Neural crest cell (in vitro differentiated cells): ENCODE measurements around the gene HOXB4. TPM values are rescaled to one million over a fixed set of nuclear protein-coding genes. Genes with fewer than 3 reads are reported as not detected.
A peak's percentile ranks its signal among the peaks of the same experiment; 100 is the strongest.

Source experiments
- DNase-seq: peaks from one replicate; pipeline ENCODE4 v3.0.0; 2021; ENCODE audit warnings: low read depth, mixed read lengths, low spot score
- H3K27ac Mint-ChIP-seq: one replicate; pipeline ENCODE4 v1.8.0; 2021; ENCODE audit warnings: mild to moderate bottlenecking, mixed read lengths; ENCODE audit not compliant: unreplicated experiment
- H3K27me3 Mint-ChIP-seq: 2 replicates; pipeline ENCODE4 v1.8.0; 2021; ENCODE audit warnings: low read depth, mild to moderate bottlenecking, mixed read lengths
- H3K36me3 Mint-ChIP-seq: 2 replicates; pipeline ENCODE4 v1.8.0; 2021; ENCODE audit warnings: low read depth, mild to moderate bottlenecking, mixed read lengths
- H3K4me1 Mint-ChIP-seq: 2 replicates; pipeline ENCODE4 v1.8.0; 2021; ENCODE audit warnings: mixed read lengths
- H3K4me3 Mint-ChIP-seq: one replicate; pipeline ENCODE4 v1.8.0; 2021; ENCODE audit warnings: mild to moderate bottlenecking, mixed read lengths
- H3K9me3 Mint-ChIP-seq: 2 replicates; pipeline ENCODE4 v1.8.0; 2021; ENCODE audit warnings: mixed read lengths
- CTCF ChIP-seq: fragments of 200-600 bp; sonication (generic); conservative IDR thresholded peaks from 2 replicates; pipeline ENCODE4 v1.5.0; 2021; ENCODE audit warnings: antibody characterized with exemption, mild to moderate bottlenecking
- total RNA-seq: library from RNA; stranded (reverse); gene quantifications from 2 replicates; pipeline ENCODE4 v1.2.1, GENCODE V29; 2021

The HOXB4 gene
- total RNA-seq, 1 donor from 2014 or later = 5.0 TPM

GRCh38 chr17:48575066-48575582 lies 3.0 kb downstream of the HOXB4 start:
- no peaks in the 10 kb centered on the region for H3K36me3 Mint-ChIP-seq
- H3K27ac Mint-ChIP-seq = no peak overlapping the region
- H3K27me3 Mint-ChIP-seq = peaks cover 33% of the 10 kb centered on the region
- no peak for TF ChIP-seq CTCF
- H3K9me3 Mint-ChIP-seq = no peaks in the 10 kb centered on the region
- peaks cover 20% of the 10 kb centered on the region for H3K4me1 Mint-ChIP-seq
- no peak for DNase-seq
- peak overlapping the region; percentile 35 for H3K4me3 Mint-ChIP-seq

DNA sequence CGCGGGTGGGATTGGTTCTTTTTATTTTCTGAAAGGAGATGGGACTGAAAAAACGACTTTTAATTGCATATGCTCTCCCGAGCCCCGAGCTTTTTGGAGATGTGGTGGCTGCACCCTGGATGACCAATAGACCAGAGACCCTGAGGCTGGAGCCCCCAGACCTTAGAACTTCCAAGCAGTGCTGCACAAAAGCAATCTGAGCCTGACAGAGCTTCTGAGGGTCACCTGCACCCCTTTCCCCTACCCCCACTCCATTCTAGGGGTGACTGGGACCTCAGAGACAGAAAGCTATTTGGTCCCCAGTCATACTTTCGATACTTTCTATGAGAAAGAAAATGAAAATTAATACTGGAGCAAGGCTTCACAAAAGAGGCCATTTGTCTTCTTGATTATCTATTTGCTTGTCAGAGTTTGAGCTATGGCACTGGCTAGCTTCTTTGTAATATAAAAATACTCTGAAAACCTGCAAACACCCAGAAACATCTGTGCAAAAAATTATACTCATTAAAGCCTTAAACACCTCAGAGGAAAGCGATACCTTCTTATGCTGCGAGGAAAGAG lies 3.6 kb downstream of the HOXB4 start:
- H3K4me1 Mint-ChIP-seq = peaks cover 16% of the 10 kb centered on the region
- no peaks in the 10 kb centered on the region for H3K9me3 Mint-ChIP-seq
- no peak overlapping the region for H3K27ac Mint-ChIP-seq
- H3K36me3 Mint-ChIP-seq = no peaks in the 10 kb centered on the region
- peaks cover 28% of the 10 kb centered on the region for H3K27me3 Mint-ChIP-seq
- DNase-seq = no peak
- TF ChIP-seq CTCF = no peak
- H3K4me3 Mint-ChIP-seq = peak overlapping the region; percentile 82

DNA sequence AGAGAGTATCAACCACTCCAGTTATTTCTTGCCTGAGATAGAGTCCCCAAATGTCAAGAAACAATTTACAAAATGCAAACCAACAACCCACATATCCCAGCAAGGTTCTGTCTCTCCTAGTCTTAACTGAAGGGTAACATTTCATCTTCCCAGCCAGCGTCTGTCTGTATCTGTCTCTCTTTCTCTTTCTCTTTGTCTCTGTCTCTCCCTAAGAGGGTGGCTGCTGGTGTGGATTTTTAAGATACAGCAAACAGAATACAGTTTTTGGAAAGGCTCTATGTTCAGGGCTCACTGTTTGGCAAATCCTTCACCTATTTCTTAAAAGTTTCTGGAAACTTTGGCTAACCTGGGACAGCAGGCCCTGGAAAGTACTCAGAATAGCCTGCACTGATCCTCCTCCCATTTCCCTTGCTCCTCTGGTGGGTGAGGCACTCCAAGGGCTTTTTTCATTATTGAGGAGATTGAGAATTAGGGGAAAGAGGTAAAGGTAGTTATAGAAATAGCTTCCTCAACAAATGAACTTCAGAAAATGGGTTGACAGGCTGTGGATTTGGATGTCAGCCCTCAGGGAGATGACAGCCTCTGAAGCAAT lies 6.2 kb downstream of the HOXB4 start:
- Mint-ChIP-seq H3K27ac (no peak overlapping the region), H3K9me3 (no peaks in the 10 kb centered on the region), H3K4me1 (peaks cover 14% of the 10 kb centered on the region), H3K27me3 (peaks cover 4% of the 10 kb centered on the region), H3K4me3 (peak overlapping the region; percentile 82), H3K36me3 (no peaks in the 10 kb centered on the region)
- DNase-seq = no peak
- no peak for TF ChIP-seq CTCF

DNA sequence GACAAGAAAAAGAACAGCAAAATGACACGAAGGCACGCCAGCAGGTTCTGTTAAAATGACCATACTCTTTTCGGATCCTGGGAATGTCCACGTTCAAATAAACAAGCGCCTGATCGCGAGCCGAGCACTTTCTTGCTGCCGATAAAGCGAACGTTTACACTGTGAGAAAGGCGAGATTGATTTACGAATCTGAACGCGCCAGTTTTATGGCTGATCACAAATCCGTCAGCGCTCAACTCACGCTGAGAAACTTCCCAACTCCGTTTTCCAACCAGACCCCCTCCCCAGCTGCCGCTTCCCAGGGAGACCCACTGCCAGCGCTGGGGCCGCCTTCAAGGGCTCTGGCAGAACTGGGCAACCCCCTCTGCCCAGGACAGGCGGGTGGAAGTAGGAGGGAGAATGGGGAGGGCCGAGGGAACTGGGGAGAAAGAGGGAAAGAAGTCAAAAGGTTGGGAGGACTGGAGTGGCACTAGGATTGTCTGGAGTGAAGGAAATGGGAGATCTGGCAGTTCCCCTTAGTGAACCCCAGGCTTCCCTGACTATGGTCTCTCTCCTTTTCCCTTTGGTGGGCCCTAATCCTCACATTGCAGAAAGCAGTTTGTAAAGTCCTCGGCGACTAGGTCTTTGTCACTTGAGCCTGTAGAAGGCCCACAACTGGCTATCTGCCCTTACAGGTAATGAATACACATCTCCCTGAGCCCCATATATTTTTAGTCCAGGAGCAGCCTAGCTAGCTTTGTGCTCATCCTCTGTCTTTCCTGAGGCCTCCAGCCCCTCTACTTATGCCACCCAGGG lies 6.9 kb downstream of the HOXB4 start:
- no peaks in the 10 kb centered on the region for H3K27me3 Mint-ChIP-seq
- no peak for DNase-seq
- no peak for TF ChIP-seq CTCF
- H3K27ac Mint-ChIP-seq = no peak overlapping the region
- no peaks in the 10 kb centered on the region for H3K36me3 Mint-ChIP-seq
- H3K9me3 Mint-ChIP-seq = no peaks in the 10 kb centered on the region
- H3K4me1 Mint-ChIP-seq = peaks cover 14% of the 10 kb centered on the region
- peak overlapping the region; percentile 54 for H3K4me3 Mint-ChIP-seq

DNA sequence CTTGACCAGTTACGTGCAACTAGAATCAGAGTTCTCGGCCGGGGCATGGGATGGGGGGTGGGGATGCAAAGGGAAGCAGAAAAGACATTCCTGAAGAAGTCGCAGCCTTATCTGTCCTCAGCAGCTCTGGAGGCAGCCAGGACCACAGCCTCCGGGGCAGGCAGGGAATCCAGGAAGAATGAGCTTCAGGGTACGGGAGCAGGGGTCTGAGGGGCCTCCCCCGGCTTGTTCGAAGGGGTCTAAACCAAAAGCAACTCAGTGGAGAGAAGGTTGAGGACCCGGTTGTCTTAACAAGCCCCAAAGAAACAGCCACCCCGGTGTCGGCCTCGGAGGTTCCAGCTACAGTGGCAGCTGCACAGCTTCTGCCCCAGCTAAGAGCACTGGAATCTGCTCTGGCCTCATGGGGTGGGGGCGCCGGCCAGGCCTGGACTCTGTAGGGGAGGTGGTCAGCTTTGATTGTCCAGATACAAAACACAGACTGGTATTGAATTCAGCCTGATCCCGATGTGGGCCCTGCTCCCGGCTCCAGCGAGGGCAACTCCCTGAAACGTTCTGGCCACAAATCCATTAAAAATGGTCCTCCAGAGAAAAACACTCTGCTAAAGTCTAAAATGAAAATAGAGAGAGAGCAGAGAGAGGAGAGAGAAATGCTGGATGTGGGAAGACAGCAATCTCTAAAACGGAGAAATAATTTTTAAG lies 7.7 kb downstream of the HOXB4 start:
- no peaks in the 10 kb centered on the region for H3K9me3 Mint-ChIP-seq
- no peak for TF ChIP-seq CTCF
- H3K4me3 Mint-ChIP-seq = peak overlapping the region; percentile 54
- no peak for DNase-seq
- H3K27me3 Mint-ChIP-seq = no peaks in the 10 kb centered on the region
- peaks cover 14% of the 10 kb centered on the region for H3K4me1 Mint-ChIP-seq
- no peak overlapping the region for H3K27ac Mint-ChIP-seq
- H3K36me3 Mint-ChIP-seq = no peaks in the 10 kb centered on the region
